ENCODE results near the gene RASGEF1C. TPM values are rescaled to one million over a fixed set of nuclear protein-coding genes. Genes with fewer than 3 reads are reported as not detected.

RASGEF1C gene
- total RNA-seq: under 1 TPM in 1 of 6 experiments, not detected in 5; 0.64 TPM
- long read RNA-seq: 0 reads

GRCh38 chr5:180209137-180209581 is at the start of gene RASGEF1C:
Gene RASGEF1C, minus strand, starts transcription at chr5:180209211. Its CDS starts 71,159 bp downstream, at chr5:180138052.
- Histone ChIP-seq H3K9me3 (no peaks in the 10 kb centered on the region), H3K36me3 (no peaks in the 10 kb centered on the region), H3K27me3 (no peaks in the 10 kb centered on the region), H3K27ac (no peak within 1 kb of the TSS), H3K4me3 (peak within 1 kb of the TSS in 1 of 3 donors; percentile 37), H3K4me1 (peaks cover 0 to 5% (median 0%) of the 10 kb centered on the region in 4 donors)
- ATAC-seq (peak; percentile 90 to 97 (median 94)), DNase-seq (peak in 2 of 3 donors; percentile 68 to 74)
- TF ChIP-seq CTCF (IDR thresholded peaks at IDR 0.05) (peak in 3 of 4 donors; percentile 22 to 63 (median 49)), POLR2A (IDR thresholded peaks at IDR 0.05) (no peak)
- intact Hi-C loops (cut with DNase I): no loop called here
- WGBS (ENCODE audit: insufficient coverage, low coverage, low lambda C conversion rate, missing lambda C conversion rate): 0% methylated on average over 1 of the region's 55 CpGs

DNA sequence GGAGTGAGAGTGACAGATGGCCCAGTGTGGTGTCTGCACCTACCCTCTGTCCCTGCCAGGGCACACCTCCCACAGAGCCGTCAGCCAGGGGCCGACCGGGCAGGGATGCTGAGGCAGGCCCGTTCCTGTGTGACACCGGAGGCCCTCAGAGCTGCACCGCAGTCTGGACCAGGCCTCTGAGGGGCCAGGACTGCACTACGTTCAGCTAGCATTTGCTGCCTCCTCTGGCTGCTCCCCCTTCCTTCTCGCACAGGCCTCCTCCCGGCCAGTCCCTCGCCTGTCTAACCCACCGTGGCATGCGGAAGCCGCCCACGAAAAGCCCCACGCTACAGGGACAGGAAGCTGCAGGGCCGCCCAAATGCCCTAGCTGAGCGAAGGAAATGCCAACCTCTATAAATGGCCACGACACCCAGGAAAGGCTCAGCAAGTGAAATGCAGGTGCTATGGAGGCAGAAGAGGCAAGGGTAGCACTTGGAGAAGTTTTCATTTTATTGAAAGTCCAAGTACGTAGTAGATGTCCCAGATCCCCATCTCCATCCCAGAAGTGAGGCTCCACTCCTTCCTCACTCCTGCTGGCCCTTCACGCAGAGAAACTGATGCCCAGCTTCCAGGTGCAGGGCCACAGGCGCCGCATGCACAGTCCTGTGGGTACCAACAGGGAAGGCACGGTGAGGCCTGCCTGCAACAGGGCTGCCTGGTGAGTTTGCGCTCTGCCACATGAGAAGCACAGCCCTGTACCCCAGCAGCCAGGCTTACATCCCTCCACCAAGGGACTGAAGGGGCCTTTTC is 44.2 kb upstream of the RASGEF1C start:
- peak in 1 of 4 donors; percentile 40 for ATAC-seq
- H3K36me3 ChIP-seq: peaks cover 0 to 21% (median 5%) of the 10 kb centered on the region in 4 donors
- H3K4me3 ChIP-seq: no peak overlapping the region
- intact Hi-C loops (cut with DNase I): no loop called here
- no peak overlapping the region for H3K27ac ChIP-seq
- H3K9me3 ChIP-seq: peaks cover 0 to 40% (median 10%) of the 10 kb centered on the region in 4 donors
- H3K27me3 ChIP-seq: no peaks in the 10 kb centered on the region
- H3K4me1 ChIP-seq: no peaks in the 10 kb centered on the region
- TF ChIP-seq POLR2A (IDR thresholded peaks at IDR 0.05) (no peak), CTCF (IDR thresholded peaks at IDR 0.05) (no peak)
- WGBS (ENCODE audit: insufficient coverage, low coverage, low lambda C conversion rate, missing lambda C conversion rate): 93% methylated on average over 4 of the region's 24 CpGs
- no peak for DNase-seq

DNA sequence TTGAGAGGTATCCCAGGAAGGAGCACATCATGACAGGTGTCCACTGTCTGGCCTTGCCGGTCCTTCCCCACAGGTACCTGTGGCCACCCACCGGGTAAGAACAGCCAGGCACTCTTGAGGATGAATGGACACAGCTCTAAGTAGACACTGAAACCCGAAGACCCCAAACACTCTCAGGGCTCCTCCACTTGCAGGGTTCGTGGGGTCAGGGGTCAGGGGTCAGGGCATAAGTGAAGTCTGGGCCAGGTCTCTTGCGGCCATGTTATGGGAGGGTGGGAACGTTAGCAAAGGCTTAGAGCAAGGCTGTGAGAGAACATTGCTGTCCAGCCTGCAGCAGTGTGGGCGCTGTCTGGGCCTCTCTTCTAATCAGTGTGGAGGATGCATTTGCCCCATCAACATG is 42.9 kb upstream of the RASGEF1C start:
- Histone ChIP-seq H3K4me3 (no peak overlapping the region), H3K27ac (no peak overlapping the region), H3K27me3 (no peaks in the 10 kb centered on the region), H3K36me3 (peaks cover 0 to 27% (median 9%) of the 10 kb centered on the region in 4 donors), H3K9me3 (peaks cover 0 to 32% (median 6%) of the 10 kb centered on the region in 4 donors), H3K4me1 (no peaks in the 10 kb centered on the region)
- DNase-seq (no peak), ATAC-seq (no peak)
- 100% methylated on average over 4 of the region's 7 CpGs for WGBS (ENCODE audit: insufficient coverage, low coverage, low lambda C conversion rate, missing lambda C conversion rate)
- intact Hi-C loops (cut with DNase I): no loop called here
- no peak for TF ChIP-seq POLR2A (IDR thresholded peaks at IDR 0.05)
- TF ChIP-seq CTCF (IDR thresholded peaks at IDR 0.05): no peak

DNA sequence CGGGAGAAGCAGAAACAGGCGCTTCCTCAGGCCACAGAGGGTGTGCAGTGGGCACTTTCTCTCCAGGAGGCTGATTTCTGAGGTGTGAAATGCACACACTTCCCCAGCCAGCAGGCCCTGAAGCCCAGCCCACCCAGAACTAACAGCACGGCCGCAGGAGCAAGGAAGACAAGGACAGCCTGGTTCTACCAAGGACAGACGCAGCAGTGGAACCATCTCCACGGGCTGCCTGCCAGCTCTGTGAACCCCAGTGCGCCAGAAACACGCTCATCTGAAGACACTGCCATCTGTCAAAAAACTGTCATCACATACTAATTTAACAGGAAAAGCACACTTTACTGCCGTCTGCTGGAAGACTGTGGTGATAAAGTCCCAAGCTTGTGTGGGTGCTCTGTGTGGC is 42.1 kb upstream of the RASGEF1C start:
- Histone ChIP-seq H3K4me3 (no peak overlapping the region), H3K9me3 (peaks cover 0 to 26% (median 6%) of the 10 kb centered on the region in 4 donors), H3K36me3 (peaks cover 0 to 25% (median 9%) of the 10 kb centered on the region in 4 donors), H3K4me1 (no peaks in the 10 kb centered on the region), H3K27me3 (no peaks in the 10 kb centered on the region), H3K27ac (no peak overlapping the region)
- no peak for ATAC-seq
- TF ChIP-seq CTCF (IDR thresholded peaks at IDR 0.05) (no peak), POLR2A (IDR thresholded peaks at IDR 0.05) (no peak)
- WGBS (ENCODE audit: insufficient coverage, low coverage, low lambda C conversion rate, missing lambda C conversion rate): 83% methylated on average over 5 of the region's 9 CpGs
- intact Hi-C loops (cut with DNase I): no loop called here
- no peak for DNase-seq
